Activated naive CD4-positive, alpha-beta T cell treated with anti-CD3 and anti-CD28 coated beads, Interleukin-2, amount 50 U/mL, for 24 hours (primary cell): ENCODE measurements around the gene CDK5R1.
"Not testable (repeated sequence)": the region's sequence is repeated elsewhere in the genome, so short reads cannot be mapped to it uniquely, and the experiment has no call there.

Source experiments
- H3K27ac Mint-ChIP-seq: one replicate; pipeline ENCODE4 v1.8.0; 2021; ENCODE audit warnings: mild to moderate bottlenecking, mixed read lengths
- H3K27me3 Mint-ChIP-seq: one replicate; pipeline ENCODE4 v1.8.0; 2021; ENCODE audit warnings: mixed read lengths
- H3K36me3 Mint-ChIP-seq: one replicate; pipeline ENCODE4 v1.8.0; 2021; ENCODE audit warnings: mixed read lengths
- H3K4me1 Mint-ChIP-seq: one replicate; pipeline ENCODE4 v1.8.0; 2021; ENCODE audit warnings: mixed read lengths
- H3K4me3 Mint-ChIP-seq: one replicate; pipeline ENCODE4 v1.8.0; 2021; ENCODE audit warnings: mild to moderate bottlenecking, mixed read lengths
- H3K9me3 Mint-ChIP-seq: one replicate; pipeline ENCODE4 v1.8.0; 2021; ENCODE audit warnings: mixed read lengths

The CDK5R1 gene

GRCh38 chr17:32516450-32516849 is 29.7 kb downstream of the CDK5R1 start:
- Mint-ChIP-seq H3K36me3 (no peaks in the 10 kb centered on the region), H3K4me1 (peaks cover 83% of the 10 kb centered on the region), H3K27ac (peak overlapping the region; percentile 59), H3K27me3 (no peaks in the 10 kb centered on the region), H3K4me3 (no peak overlapping the region), H3K9me3 (no peaks in the 10 kb centered on the region)

DNA sequence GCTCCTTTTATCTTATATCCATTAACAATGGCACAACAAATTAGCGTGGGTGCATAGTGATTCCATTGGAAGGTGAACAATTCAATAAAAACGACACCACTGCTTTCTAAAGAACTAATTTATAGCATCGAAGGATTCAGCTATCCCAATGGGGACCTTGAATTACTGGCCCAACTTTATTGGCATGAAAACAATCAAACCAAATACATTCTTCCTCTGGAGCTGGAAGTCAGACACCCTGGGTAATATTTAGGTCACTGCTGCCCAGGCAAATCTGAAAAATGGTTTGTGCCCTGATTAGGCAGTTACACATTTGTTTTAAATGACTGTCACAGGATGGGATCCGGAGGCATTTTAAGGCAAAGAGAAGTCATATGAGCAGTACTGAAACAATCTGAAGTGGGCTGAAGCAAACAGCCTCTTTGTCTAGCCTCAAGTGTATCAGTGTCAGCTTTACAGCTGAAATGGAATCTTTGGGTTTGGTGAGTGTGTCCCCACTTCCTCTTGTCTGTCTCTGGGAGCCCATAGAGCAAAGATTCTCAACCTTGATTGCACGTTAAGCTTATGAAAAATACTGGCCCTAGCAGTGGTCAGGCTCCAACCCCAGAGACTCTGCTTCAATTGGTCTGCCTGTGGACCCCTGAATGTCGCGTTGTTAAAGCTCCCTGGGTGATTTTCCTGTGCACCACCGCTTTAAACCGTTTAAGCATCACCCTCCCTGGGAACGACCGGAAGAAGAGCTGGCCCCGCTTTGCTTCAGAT is 30.3 kb downstream of the CDK5R1 start:
- H3K4me3 Mint-ChIP-seq, result peak overlapping the region; percentile 44
- peaks cover 79% of the 10 kb centered on the region for H3K4me1 Mint-ChIP-seq
- H3K36me3 Mint-ChIP-seq, result no peaks in the 10 kb centered on the region
- peak overlapping the region; percentile 59 for H3K27ac Mint-ChIP-seq
- no peaks in the 10 kb centered on the region for H3K27me3 Mint-ChIP-seq
- H3K9me3 Mint-ChIP-seq, result no peaks in the 10 kb centered on the region

DNA sequence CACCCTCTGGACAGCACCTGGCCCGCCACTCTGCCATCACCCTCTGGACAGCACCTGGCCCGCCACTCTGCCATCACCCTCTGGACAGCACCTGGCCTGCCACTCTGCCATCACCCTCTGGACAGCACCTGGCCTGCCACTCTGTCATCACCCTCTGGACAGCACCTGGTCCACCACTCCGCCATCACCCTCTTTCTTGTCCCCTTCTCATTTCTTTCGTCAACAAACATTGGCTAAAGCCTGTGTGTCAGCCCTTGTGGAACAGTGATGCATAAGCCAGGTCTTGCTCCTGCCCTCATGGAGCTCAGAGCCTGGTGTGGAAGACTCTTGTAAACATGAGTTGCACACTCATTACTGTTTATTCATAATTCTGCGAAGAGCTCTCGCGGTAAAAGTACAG is 31.2 kb downstream of the CDK5R1 start:
- peak overlapping the region; percentile 69 for H3K27ac Mint-ChIP-seq

DNA sequence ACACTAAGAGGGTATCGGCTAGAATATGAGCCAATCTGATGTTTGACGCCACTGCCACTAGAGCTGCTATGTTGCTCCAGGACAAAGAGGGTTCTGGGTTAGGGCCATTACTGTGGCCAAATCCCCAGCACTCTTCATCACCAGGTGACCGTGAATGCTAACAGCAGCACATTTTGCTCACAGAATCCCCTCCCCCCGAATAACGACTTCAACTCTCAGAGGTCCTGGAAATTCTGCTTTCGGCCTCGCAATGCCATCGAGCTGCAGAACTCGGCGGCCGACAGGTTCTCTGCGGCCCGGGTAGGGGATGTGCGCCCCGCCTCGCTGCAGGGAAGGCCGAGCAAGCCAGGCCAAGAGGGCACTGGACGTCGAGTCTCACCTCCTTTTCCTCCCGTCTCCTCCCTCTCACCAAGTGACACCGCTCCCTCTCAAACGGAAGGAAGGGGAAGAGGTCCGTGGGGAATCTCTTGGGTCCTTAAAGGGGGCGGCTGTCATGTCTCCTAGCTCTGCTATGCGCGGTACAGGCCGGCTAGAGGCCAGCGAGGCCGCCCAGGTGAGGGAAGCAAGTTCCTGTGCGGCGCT is 31.9 kb downstream of the CDK5R1 start:
- Mint-ChIP-seq H3K4me1 (peaks cover 81% of the 10 kb centered on the region), H3K27ac (peak overlapping the region; percentile 23), H3K27me3 (no peaks in the 10 kb centered on the region), H3K4me3 (peak overlapping the region; percentile 52), H3K36me3 (no peaks in the 10 kb centered on the region), H3K9me3 (no peaks in the 10 kb centered on the region)

More for the DNA sequence above, 31.2 kb downstream of the CDK5R1 start:
- Mint-ChIP-seq H3K4me3 (peak overlapping the region; percentile 52), H3K36me3 (no peaks in the 10 kb centered on the region), H3K9me3 (no peaks in the 10 kb centered on the region), H3K4me1 (peaks cover 78% of the 10 kb centered on the region), H3K27me3 (no peaks in the 10 kb centered on the region)

GRCh38 chr17:32519228-32520103 is 32.7 kb downstream of the CDK5R1 start:
- no peaks in the 10 kb centered on the region for H3K9me3 Mint-ChIP-seq
- peak overlapping the region; percentile 78 for H3K4me3 Mint-ChIP-seq
- peaks cover 87% of the 10 kb centered on the region for H3K4me1 Mint-ChIP-seq
- no peaks in the 10 kb centered on the region for H3K27me3 Mint-ChIP-seq
- no peaks in the 10 kb centered on the region for H3K36me3 Mint-ChIP-seq
- peak overlapping the region; percentile 80 for H3K27ac Mint-ChIP-seq

DNA sequence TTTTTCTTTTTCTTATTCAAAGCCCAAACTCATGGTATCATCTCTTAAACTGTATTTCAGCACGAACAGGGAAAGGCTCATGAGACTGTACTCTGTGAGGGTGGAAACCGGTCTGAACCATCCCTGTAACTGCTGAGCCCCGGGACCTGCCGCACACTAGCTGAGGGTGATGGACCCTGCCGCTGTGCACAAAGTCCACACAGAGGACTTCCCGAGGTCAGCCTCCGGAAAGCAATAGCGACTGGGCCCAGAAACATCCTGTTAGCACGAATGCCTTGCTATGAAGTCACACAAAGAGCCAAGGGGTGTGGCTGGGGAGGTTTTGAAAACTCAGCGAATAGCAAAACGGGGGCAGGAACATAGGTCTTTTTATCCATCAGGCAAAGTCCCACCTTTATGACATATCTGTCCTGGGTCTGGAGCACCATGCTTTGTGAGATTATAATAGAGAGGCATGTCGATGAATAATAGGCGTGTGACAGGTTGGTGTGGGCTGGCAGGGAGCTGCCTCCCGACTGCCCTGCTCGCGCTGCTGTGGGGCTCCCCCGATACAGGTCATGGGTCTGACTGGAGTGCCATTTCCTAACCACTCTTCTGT is 33.4 kb downstream of the CDK5R1 start:
- H3K27me3 Mint-ChIP-seq, result no peaks in the 10 kb centered on the region
- H3K4me3 Mint-ChIP-seq, result peak overlapping the region; percentile 78
- H3K36me3 Mint-ChIP-seq, result no peaks in the 10 kb centered on the region
- no peaks in the 10 kb centered on the region for H3K9me3 Mint-ChIP-seq
- peaks cover 87% of the 10 kb centered on the region for H3K4me1 Mint-ChIP-seq
- peak overlapping the region; percentile 80 for H3K27ac Mint-ChIP-seq

GRCh38 chr17:32520737-32521404 is 34.1 kb downstream of the CDK5R1 start:
- peaks cover 83% of the 10 kb centered on the region for H3K4me1 Mint-ChIP-seq
- no peaks in the 10 kb centered on the region for H3K9me3 Mint-ChIP-seq
- no peaks in the 10 kb centered on the region for H3K36me3 Mint-ChIP-seq
- H3K27me3 Mint-ChIP-seq, result no peaks in the 10 kb centered on the region
- peak overlapping the region; percentile 78 for H3K4me3 Mint-ChIP-seq
- H3K27ac Mint-ChIP-seq, result peak overlapping the region; percentile 80

- Mint-ChIP-seq H3K36me3 (no peaks in the 10 kb centered on the region), H3K4me3 (peak overlapping the region; percentile 45), H3K4me1 (peaks cover 74% of the 10 kb centered on the region), H3K27ac (peak overlapping the region; percentile 76), H3K9me3 (no peaks in the 10 kb centered on the region), H3K27me3 (no peaks in the 10 kb centered on the region)
Measured at GRCh38 chr17:32523017-32523680, 36.4 kb downstream of the CDK5R1 start.

DNA sequence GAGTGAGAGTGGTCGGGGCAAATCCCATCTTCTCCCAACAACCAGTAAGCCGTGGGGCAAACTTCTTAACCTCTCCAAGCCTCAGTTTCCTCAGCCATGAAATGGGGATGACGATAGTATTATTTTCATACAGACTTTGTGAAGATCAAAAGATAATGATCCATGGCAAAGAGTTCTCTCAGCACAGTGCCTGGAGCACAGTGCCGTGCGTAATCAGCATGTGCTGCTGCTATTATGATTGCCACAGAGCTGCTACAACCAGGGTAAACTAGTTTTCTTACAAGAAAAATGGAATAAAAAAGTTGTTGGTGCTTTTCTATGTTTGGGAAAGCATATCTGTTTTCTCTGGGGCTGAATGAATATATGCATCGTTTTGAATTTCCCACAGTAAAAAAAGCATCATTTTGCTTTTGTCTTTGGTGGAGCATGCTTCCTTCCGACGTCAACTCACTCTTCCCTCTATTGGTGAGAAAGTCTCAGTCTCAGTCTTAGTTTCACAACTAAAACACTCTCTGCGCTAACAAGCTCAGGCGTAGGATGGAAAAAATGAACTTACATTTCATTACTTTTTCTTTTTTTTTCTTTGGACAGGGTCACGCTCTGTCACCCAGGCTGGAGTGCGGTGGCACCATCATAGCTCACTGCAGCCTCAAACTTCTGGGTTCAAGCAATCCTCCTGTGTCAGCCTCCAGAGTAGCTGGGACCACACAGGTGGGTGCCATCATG is 37.2 kb downstream of the CDK5R1 start:
- H3K9me3 Mint-ChIP-seq, result no peaks in the 10 kb centered on the region
- no peaks in the 10 kb centered on the region for H3K36me3 Mint-ChIP-seq
- H3K4me3 Mint-ChIP-seq, result peak overlapping the region; percentile 82
- H3K4me1 Mint-ChIP-seq, result peaks cover 74% of the 10 kb centered on the region
- peak overlapping the region; percentile 95 for H3K27ac Mint-ChIP-seq
- no peaks in the 10 kb centered on the region for H3K27me3 Mint-ChIP-seq

- peak overlapping the region; percentile 95 for H3K27ac Mint-ChIP-seq
- H3K4me3 Mint-ChIP-seq, H3K36me3 Mint-ChIP-seq, H3K9me3 Mint-ChIP-seq, H3K27me3 Mint-ChIP-seq: not testable (repeated sequence)
- peaks cover 73% of the 10 kb centered on the region for H3K4me1 Mint-ChIP-seq
Measured at GRCh38 chr17:32524553-32524880, 37.7 kb downstream of the CDK5R1 start.

- Mint-ChIP-seq H3K4me1 (peaks cover 67% of the 10 kb centered on the region), H3K4me3 (no peak overlapping the region), H3K27ac (no peak overlapping the region)
Measured at GRCh38 chr17:32525122-32525521, 38.3 kb downstream of the CDK5R1 start.

GRCh38 chr17:32527146-32527545 is 40.4 kb downstream of the CDK5R1 start:
- H3K4me1 Mint-ChIP-seq, result peaks cover 52% of the 10 kb centered on the region
- H3K36me3 Mint-ChIP-seq, result no peaks in the 10 kb centered on the region

More at GRCh38 chr17:32525122-32525521, 38.3 kb downstream of the CDK5R1 start:
- H3K27me3 Mint-ChIP-seq, result no peaks in the 10 kb centered on the region
- H3K36me3 Mint-ChIP-seq, result no peaks in the 10 kb centered on the region
- H3K9me3 Mint-ChIP-seq, result no peaks in the 10 kb centered on the region

DNA sequence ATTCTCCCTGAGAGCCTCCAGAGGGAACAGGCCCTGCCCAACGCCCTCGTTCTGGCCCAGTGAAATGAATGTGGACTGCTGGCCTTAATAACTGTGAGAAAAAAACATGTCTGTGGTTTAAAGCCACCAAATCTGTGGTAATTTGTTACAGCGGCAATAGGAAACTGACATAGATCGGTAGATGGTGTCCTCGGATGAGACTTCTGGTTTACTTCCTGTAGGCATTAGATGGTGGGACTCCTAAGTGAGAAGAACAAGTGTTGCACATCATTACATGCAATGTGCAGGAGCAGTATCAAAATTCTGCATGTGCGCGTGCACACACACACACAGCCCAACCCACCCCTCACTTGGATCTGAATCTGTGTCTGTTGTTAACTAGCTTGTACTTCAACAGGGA is 42.0 kb downstream of the CDK5R1 start:
- Mint-ChIP-seq H3K27ac (peak overlapping the region; percentile 15), H3K9me3 (no peaks in the 10 kb centered on the region), H3K27me3 (no peaks in the 10 kb centered on the region), H3K36me3 (no peaks in the 10 kb centered on the region), H3K4me3 (no peak overlapping the region), H3K4me1 (peaks cover 46% of the 10 kb centered on the region)

More at GRCh38 chr17:32527146-32527545, 40.4 kb downstream of the CDK5R1 start:
- no peaks in the 10 kb centered on the region for H3K27me3 Mint-ChIP-seq
- H3K27ac Mint-ChIP-seq, result no peak overlapping the region
- no peaks in the 10 kb centered on the region for H3K9me3 Mint-ChIP-seq
- H3K4me3 Mint-ChIP-seq, result no peak overlapping the region

GRCh38 chr17:32529604-32530003 is 42.8 kb downstream of the CDK5R1 start:
- Mint-ChIP-seq H3K27me3 (no peaks in the 10 kb centered on the region), H3K9me3 (no peaks in the 10 kb centered on the region), H3K4me1 (peaks cover 41% of the 10 kb centered on the region), H3K4me3 (no peak overlapping the region), H3K27ac (no peak overlapping the region), H3K36me3 (no peaks in the 10 kb centered on the region)
